HG03457 (cell line): Measurements from ENCODE around the gene SEMA4C.
"Not testable (repeated sequence)": the region's sequence is repeated elsewhere in the genome, so short reads cannot be mapped to it uniquely, and the experiment has no call there.

Experiments
- ATAC-seq: cut with Tn5 transposase; IDR thresholded peaks from one replicate; pipeline ENCODE4 v1.9.1; 2021; ENCODE audit warnings: moderate number of reproducible peaks; ENCODE audit not compliant: unreplicated experiment

The SEMA4C gene

DNA sequence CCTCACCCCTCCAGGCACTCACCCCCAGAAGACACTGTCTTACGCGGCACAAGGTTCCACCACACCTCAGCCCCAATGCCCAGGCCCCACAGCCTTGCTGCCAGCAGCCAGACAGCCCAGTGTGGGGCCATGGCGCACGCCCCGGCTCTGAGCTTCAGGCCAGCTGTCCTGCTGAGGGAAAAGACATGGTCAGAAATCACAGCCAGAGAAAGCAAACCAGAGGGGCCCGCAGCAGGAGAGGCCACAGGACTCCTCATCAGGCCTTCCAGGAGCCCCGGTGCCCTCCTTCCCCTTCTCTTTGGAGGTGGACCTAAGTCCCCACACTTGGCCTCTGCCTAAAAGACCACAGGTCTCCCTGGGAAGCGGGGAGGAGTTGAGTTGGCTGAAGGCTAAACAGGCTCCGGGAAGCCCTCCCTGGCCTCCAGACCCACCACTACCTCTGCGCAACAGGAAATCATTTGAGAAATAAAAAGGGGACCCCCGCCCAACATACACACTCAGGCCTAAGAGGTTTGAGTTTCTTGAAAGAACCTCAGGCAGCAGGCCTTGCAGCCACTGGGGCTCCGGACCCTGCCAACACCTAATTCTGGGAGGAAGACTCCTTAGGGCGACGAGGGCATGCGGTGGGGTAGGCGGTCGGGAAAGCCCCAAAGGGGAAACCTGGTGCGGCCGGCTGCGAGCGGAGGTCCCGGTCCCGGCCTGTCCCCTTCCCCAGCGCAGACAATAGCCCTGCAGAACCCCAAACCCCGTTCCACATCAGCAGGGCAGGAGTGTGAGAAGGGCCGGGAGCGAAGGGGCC, 1.9 kb downstream of the SEMA4C start:
- no peak for ATAC-seq

DNA sequence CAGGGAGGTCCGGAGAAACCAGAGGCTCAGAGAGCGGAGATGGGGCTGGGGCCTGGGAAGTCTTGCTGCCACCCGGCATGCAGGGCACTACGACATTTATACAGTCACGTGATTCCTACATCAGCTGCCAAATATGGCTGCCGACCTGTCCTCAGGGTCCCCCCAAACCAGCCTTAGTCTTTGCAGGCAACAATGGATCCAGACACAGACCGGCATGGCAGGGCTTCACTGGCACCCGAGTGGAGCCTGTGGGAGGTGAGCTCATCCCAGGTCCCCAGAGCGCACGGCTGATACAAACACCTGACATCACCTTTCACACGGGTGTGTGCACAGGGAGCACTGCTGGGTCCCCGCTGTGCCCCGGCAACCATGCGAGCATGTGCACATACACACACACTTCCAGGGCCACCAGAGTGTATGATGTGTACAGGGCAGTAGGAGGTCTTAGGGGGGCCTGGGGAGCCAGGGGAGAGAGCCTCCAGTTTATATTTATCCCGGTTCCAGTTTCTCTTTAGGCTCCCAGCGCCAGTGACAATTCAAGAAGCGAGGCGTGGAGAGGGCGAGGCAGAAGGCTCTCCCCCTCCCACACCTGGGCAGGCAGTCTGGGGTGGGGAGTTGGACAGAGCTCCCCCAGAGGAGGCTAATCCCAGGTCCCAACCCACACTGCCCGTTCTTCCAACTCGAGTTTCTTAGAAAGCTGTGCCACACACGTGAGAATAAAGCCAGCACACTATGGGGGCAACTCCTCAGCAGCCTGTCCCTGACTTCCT, 2.7 kb downstream of the SEMA4C start:
- ATAC-seq, result no peak

DNA sequence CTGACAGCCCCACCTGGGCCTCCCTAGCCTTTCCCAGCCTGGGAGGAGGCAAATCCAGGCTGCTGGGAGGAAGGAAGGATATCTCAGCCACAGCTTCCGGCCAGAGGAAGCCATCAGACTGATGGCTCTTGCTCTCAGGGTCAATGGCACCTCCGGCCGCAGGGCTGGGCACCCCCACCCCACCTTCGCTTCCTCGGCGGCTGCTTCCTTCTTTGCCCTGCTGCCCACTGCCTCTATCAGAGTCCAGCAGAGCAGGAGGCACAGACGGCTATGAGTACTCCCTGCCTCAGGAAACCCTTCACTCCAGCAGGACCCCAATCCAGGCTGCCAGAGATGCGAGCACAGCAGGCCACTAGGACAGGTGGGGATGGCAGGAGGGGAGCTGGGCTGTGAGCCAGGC, 3.3 kb downstream of the SEMA4C start:
- no peak for ATAC-seq

- ATAC-seq, result no peak
Observed at GRCh38 chr2:96866149-96866548, 3.7 kb downstream of the SEMA4C start.

GRCh38 chr2:96865654-96866053, 4.2 kb downstream of the SEMA4C start:
- no peak for ATAC-seq

GRCh38 chr2:96864343-96865091, 5.4 kb downstream of the SEMA4C start:
- ATAC-seq, result no peak

GRCh38 chr2:96863575-96864342, 6.1 kb downstream of the SEMA4C start:
- no peak for ATAC-seq

- ATAC-seq, result not testable (repeated sequence)
Observed at GRCh38 chr2:96863056-96863455, 6.8 kb downstream of the SEMA4C start.

GRCh38 chr2:96861074-96861473, 8.8 kb downstream of the SEMA4C start:
- ATAC-seq, result no peak

- no peak for ATAC-seq
Observed at GRCh38 chr2:96860065-96861029, 9.5 kb downstream of the SEMA4C start.

GRCh38 chr2:96859681-96860064, 10.2 kb downstream of the SEMA4C start:
- ATAC-seq, result no peak

DNA sequence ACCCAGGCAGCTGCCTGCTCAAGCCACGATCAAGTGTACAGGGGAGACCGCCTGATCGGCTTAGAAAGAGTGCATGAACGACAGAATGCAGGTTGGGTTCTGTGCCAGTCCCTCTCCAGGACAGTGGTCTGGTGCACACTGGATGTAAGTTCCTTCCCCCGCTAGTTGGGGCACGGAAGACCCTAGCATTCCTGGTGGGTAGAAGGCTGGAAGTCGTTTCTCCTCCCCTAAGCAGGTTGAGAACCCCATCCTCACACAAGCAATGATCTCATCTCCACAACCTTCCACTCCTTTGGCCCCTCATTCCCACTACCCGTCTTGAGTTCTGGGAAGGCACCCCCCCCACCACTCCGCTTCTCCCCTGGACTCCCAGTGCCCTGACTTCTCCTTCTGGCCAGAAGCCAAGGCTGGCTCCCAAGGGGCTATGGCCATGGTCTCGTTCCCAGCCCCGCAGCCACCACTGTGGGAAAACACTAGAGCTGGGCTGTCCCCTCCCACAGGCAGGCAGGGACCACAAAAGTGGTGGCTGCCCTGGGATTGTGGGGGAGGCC, 10.7 kb downstream of the SEMA4C start:
- no peak for ATAC-seq

- ATAC-seq, result peak; percentile 87
Observed at GRCh38 chr2:96857667-96858372, 12.1 kb downstream of the SEMA4C start, which contains the start of gene ANKRD39. TSS of gene ANKRD39 (minus strand) at chr2:96858016. CDS start at chr2:96857987, 29 bp downstream.

GRCh38 chr2:96856776-96857666, 12.9 kb downstream of the SEMA4C start:
- ATAC-seq, result no peak

- no peak for ATAC-seq
Observed at GRCh38 chr2:96853321-96853720, 16.6 kb downstream of the SEMA4C start.

- ATAC-seq, result no peak
Observed at GRCh38 chr2:96852667-96853066, 17.2 kb downstream of the SEMA4C start.

- no peak for ATAC-seq
Observed at GRCh38 chr2:96848264-96848663, 21.6 kb downstream of the SEMA4C start.

DNA sequence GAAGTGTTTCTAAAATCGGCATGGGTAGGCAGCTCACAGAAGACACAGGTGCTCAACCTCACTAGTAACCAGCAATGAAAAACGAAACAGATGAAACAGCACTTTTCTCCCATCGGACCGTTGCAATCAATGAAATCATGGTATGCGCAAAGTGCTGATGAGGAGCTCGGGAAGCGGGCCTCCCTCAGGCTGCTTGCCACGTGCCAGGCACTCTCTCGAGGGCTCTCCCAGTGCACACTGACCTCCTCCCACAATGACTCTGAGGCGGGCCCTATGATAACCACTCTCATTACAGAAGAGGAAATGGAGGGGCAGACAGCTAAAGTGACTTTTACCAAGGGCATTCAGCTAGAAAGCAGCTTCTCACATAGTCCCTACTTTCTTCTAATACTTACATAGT, 22.3 kb downstream of the SEMA4C start:
- no peak for ATAC-seq
